ENCODE data around the gene PDIA2.
"Not testable (repeated sequence)": the region's sequence is repeated elsewhere in the genome, so short reads cannot be mapped to it uniquely, and the experiment has no call there.

Gene PDIA2

GRCh38 chr16:263944-264343 lies 19.0 kb upstream of the PDIA2 start:
- no peak for DNase-seq

- no peak for DNase-seq
Observed at GRCh38 chr16:264440-264951, 18.5 kb upstream of the PDIA2 start.

- DNase-seq = no peak
Observed at GRCh38 chr16:265002-265529, 17.9 kb upstream of the PDIA2 start.

DNA sequence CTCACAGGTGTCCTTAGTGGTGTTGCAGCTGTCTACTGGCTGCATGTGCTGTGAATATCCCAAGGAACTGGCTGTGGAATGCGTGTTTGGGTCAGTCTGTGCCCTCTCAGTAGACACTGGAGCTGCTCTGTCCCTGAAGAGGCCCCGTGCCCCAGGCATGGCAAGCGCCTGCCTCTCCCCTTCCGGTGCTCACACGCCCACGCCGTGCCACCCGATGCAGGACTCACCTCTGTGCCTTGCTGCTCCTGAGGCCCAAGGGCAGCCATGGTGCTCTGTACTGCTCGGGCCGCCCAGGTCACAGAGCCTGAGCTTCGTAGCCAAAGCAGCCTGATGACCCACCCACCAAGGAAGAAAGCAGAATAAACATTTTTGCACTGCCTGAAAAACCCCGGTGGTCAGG lies 17.3 kb upstream of the PDIA2 start:
- peak; percentile 16 to 26 for DNase-seq

DNA sequence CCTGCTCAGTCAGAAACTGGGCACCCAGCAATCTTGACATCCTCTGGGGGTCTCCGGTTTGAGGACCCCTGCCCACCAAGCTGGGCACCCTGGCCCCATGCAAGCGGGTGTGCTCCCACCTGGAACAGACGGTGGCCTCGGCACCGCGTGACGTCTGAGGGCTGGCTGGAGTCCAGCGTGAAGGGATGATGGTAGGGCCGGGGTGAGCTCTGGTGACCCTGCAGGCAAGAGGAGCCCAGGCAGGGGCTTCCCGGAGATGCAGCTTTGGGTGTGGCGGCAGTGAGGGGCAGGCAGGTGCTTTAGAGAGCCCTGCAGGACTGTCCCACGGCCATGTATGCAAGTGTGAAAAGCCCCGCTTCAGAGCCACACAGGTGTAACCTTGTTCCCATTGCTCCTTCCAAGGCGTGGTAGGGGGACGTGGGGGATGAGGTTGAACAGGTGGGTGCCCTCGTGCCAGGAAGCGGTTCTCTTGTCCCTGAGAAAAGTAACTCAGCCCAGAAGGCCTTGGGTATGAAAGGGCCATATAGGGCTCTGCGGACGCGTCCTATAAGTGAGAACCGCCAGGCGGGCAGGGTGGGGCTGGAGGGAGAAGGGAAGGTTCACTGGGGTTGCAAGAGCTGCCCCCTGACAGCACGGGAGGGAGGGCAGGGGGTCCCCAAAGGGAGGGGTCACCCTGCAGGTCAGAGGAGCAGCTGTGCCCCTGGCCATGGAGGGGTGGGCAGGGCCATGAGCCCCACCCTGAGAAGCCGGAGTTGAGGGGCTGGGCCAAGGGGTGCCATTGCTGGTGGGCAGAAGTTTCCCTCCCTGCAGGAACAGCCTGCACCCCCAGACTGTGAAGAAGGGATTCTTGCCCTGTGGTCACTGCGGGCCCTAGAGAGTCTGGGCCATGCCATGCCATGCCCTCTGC lies 16.5 kb upstream of the PDIA2 start:
- no peak for DNase-seq

DNA sequence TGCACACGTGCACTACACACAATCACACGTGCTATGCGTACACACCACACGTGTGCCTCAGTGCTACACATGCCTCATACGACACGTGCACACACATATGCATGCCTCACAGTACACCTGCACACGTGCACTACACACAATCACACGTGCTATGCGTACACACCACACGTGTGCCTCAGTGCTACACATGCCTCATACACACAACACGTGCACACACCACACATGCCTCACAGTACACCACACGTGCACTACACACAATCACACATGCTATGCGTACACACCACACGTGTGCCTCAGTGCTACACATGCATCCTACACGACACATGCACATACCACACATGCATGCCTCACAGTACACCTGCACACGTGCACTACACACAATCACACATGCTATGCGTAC lies 15.4 kb upstream of the PDIA2 start:
- DNase-seq = not testable (repeated sequence)

DNA sequence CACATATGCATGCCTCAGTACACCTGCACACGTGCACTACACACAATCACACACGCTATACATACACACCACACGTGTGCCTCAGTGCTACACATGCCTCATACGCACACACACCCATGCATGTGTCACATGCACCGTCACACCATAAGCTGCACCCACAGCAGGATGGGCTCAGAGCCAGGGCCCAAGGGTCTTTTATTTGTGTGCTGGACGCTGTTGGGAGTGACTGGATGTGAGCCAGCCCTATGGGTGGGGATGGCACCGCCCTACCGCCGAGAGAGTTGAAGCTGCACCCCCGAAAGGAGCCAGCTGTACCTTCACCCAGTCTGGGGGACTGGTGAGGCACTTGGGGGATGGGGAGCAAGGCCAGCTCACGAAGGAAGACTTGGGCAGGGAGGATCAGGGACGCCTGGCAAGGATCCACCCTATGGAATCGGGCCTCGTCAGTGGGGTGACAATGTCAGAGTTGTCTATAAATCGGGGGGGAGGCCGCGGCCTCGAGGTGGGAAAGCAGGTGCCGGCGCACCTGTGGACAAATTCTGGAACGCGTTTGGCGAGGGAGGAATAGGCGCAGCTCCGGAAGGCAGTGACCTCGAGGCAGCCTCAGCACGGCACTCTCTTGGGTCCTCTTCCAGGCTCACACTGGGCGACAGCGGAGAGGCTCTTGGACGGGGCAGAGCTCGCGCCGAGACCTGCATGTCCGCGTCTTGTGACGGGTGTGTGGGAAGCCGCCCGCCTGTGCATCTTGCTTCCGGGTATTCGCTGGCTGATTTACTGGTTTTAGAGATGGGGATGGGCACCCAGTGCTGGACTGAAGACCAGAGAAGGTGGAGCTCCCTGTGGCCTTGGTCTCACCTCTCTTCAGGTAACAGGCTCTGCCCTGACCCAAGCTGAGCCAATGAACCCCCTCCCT lies 14.6 kb upstream of the PDIA2 start:
- no peak for DNase-seq

- no peak for DNase-seq
Observed at GRCh38 chr16:269061-269796, 13.7 kb upstream of the PDIA2 start.

DNA sequence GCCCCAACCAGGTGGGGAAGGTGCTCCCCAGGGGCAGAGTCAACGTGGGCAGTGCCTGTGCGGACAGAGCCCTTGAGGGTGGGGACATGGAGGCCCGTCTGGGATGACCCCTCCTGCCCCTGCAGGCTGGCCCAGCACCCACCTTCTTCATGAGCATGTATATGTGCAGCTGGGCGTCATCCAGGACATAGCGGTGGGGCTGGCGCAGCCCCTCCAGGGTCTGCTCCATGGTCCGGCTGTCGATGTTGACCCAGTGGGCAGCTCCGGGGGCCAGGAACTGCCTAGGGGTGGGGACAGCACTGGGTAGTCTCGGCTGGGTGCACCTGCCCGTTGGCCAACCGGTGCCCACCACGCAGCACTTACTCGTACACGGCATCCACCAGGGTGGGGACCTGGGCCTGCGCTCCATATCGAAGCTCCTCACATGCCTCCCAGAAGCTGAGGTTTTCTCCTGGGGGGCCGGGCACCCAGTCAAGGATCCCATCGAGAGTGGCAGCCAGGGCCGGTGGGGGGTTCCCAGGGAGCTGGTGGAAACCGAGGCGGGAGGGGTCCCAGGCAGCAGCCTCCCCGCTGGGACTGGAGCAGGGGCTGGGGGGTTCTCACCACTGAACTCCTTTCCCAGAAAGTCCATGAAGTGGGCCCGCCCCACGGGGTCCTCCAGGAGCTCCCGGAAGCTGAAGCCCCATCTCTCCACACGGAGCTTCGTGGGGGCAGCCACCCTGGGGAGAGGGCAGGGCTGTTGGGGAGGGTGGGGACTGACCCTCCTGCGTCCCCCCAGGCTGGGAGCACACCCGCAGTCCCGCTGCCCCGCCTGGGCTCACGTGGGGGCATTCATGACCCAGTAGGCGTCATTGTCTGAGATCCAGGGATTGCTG lies 12.3 kb upstream of the PDIA2 start:
- DNase-seq = no peak

DNA sequence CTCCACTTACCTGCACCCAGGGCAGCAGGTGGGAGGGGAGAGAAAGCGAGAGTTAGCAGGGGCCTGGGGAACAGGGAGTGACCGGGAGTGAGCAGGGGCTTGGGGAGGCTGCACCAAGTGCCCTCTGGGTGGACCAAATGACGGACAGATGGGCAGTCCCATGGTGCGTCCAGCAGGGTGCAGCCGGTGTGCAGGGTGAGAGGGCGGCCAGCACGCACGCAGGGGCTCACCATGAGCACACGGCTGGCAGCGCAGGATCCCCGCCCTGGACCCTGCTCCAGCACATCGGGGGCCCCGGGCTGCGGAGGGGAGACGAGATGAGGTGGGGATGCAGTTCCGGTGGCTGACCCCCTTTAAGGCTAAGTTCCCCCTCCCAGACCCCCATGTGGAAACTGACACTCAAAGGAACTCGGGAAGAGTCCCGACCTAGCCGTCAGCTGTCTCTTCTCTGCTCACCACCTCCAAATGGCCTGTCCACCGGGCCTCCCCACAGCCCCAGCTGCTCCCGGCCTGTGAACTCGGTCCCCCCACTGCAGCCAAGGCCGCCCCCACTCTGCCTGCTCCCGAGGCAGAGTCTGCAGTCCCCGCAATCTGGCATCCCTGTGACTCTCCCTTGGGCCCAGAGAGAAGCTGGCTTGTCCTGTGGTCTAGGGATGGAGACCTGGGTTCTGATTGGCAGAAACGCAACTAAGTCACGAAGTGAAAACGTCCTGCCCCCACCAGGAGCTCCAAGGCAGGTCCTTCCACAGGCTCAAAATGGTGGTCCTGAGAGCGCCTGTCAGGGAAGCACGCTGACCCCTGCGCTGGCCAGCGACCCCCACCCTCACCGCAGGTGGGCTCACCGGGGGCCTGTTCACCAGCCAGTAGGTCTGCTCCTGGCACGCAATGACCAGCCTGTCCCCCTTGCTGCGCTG lies 10.1 kb upstream of the PDIA2 start:
- no peak for DNase-seq

DNA sequence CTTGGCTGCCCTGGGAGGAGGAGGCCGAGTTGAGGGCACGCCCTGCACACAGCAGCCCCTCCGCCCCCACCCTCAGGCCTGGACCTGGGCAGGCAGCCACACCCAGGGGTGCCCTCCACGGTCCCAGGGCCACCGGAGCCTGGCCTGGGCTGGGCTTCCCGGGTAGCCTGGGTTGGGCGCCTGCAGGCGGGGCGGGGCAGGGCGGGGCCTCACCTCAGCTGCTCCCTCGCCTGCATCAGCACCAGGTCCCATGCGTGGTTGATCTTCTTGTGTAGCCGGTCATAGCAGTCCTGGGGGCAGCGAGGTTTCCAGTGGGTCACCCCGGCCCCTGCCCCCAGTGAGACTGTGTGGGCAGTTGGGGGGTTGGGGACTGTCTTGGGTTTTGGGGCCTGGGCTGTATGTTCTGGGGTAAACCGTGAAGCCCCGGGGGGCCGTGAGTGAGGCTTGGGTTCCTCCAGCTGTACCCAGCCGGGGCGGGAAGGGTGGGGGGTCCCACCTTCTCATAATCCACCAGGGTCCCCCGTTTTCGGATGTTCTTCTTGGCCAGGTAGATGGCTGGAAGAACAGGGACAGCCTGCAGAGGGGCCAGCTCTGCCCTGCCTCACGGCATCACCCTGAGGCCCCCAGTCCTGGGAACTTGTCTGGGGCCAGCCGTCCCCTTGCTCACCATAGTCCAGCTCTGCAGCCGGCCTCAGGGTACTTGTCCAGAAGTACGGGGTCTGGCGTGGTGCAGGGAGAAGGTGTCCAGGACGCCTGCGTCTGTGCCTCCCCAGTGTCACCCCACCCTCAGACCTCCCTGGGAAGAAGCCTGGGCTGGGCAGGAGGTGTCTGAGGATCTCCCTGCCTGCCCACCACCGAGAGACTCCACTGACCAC lies 9.2 kb upstream of the PDIA2 start:
- no peak for DNase-seq

DNA sequence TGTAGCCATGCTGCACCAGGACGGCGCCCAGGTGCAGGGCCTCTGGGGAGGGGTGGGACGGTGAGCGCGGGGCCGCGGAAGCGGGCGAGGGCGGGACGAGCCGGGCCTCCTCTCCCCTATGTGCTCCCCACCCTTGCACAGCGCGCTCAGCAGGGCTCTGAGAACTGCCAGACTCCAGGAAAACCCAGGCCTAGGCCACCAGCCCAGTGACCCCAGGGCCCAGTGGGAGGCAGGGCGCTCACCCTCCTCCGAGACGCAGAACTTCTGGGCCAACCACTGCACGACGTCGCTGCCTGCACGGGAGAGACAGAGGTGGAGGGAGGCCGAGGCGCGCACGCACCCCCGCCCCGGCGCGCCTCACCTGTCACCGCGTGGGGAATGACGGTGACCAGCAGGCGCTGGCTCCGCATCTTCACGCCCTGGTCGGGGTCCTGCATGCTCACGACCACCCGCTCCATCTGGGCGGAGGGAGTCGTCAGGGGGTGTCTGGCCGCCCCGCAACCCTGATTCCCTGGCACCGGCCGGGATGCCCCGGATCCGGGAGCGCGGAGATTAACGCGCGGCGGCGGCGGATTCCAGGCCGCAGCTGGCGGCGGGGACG lies 7.8 kb upstream of the PDIA2 start:
- DNase-seq = peak; percentile 10 to 22

- DNase-seq = no peak
Observed at GRCh38 chr16:275786-276232, 7.2 kb upstream of the PDIA2 start, which contains the start of gene RGS11. Gene RGS11, minus strand, starts transcription at chr16:275944. Its CDS starts 33 bp downstream, at chr16:275911.

- no peak for DNase-seq
Observed at GRCh38 chr16:276426-277077, 6.4 kb upstream of the PDIA2 start.

- DNase-seq = peak; percentile 13 to 29
Observed at GRCh38 chr16:278863-279366, 4.0 kb upstream of the PDIA2 start.

GRCh38 chr16:279531-279930 lies 3.4 kb upstream of the PDIA2 start:
- no peak for DNase-seq

GRCh38 chr16:280005-280460 lies 2.9 kb upstream of the PDIA2 start:
- no peak for DNase-seq

- DNase-seq = no peak
Observed at GRCh38 chr16:280552-280951, 2.4 kb upstream of the PDIA2 start, which contains the start of gene ARHGDIG. Gene ARHGDIG, plus strand, starts transcription at chr16:280591. Its CDS starts 90 bp downstream, at chr16:280681.

All from activated CD4-positive, alpha-beta T cell treated with anti-CD3 and anti-CD28 coated beads, Interleukin-2, amount 50 U/mL, for 48 hours (primary cell).